Stimulated activated memory B cell treated with anti-CD40 and anti-IgM and Interleukin-4, amounts not matched to agents 10 μg/mL and 1 μg/mL and 100 μg/mL, for 72 hours (primary cell): ENCODE data around the gene STRA6.
A peak's percentile ranks its signal among the peaks of the same experiment; 100 is the strongest.

Experiments
- ATAC-seq: fragments of 150-1000 bp; cut with Tn5 transposase; 2 replicates; pipeline ENCODE4 v1.10.0; 2021
- H3K27ac Mint-ChIP-seq: one replicate; pipeline ENCODE4 v1.8.0; 2022; ENCODE audit warnings: mild to moderate bottlenecking, mixed read lengths
- H3K27me3 Mint-ChIP-seq: one replicate; pipeline ENCODE4 v1.8.0; 2022; ENCODE audit warnings: mixed read lengths
- H3K36me3 Mint-ChIP-seq: one replicate; pipeline ENCODE4 v1.8.0; 2022; ENCODE audit warnings: mixed read lengths
- H3K4me1 Mint-ChIP-seq: one replicate; pipeline ENCODE4 v1.8.0; 2022; ENCODE audit warnings: mixed read lengths
- H3K4me3 Mint-ChIP-seq: one replicate; pipeline ENCODE4 v1.8.0; 2022; ENCODE audit warnings: mild to moderate bottlenecking, moderate library complexity, mixed read lengths
- H3K9me3 Mint-ChIP-seq: one replicate; pipeline ENCODE4 v1.8.0; 2022; ENCODE audit warnings: mixed read lengths

STRA6 gene

DNA sequence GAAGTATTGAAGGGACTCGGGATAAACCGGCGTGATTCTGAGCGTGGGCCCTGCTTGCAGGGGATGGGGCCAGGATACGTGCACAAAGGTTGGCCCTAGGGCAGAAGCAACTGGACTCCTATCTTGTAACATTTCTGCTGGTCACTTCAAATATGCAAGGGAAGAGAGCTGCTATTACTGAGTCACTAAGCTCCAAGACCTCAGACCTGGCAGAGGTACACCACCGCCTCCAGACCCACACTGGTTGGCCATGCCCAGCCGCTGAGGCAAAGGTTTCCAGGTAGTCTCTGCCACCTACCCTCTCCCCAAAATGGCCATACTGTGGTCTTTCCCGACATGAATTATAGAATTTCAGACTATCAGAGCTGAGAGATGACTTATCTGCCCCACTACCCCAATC, 13.4 kb upstream of the STRA6 start:
- Mint-ChIP-seq H3K27ac (no peak overlapping the region), H3K4me1 (no peaks in the 10 kb centered on the region), H3K4me3 (no peak overlapping the region), H3K36me3 (no peaks in the 10 kb centered on the region), H3K27me3 (peaks cover 53% of the 10 kb centered on the region), H3K9me3 (no peaks in the 10 kb centered on the region)
- no peak for ATAC-seq

DNA sequence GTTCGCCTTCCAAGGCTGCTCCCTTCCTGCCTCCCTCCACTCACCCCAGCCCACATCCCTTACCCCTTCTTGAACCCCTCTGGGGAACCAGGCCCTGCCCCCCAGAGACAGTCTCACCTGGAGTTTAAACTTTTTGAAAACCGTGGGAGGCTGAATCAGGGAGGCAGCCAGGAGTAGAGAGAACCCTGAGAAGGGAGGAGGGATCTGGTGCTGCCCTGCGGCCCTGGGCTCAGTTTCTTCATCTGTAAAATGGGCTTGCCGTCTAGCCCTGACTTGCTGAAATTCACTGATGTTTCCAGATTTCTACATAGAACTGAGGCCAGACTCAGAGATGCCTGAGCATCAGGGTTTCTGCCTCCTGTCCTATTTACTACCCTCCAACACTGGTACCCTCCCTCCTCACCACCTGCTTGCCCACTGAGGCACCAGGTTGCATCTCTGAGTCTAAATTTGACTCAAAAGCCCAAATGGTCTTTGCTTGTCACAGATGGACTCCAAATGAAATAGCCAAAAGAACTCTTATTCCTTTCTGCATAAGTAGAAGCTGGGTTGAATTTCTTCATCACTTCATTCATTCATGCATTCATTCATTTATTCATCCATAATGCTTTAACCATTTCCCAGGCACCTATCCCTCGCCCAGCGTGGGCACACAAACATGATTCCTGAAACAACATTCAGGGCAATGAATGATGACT, 11.9 kb upstream of the STRA6 start:
- no peaks in the 10 kb centered on the region for H3K4me1 Mint-ChIP-seq
- H3K27me3 Mint-ChIP-seq = peaks cover 39% of the 10 kb centered on the region
- no peak for ATAC-seq
- no peak overlapping the region for H3K27ac Mint-ChIP-seq
- no peaks in the 10 kb centered on the region for H3K9me3 Mint-ChIP-seq
- no peak overlapping the region for H3K4me3 Mint-ChIP-seq
- no peaks in the 10 kb centered on the region for H3K36me3 Mint-ChIP-seq

DNA sequence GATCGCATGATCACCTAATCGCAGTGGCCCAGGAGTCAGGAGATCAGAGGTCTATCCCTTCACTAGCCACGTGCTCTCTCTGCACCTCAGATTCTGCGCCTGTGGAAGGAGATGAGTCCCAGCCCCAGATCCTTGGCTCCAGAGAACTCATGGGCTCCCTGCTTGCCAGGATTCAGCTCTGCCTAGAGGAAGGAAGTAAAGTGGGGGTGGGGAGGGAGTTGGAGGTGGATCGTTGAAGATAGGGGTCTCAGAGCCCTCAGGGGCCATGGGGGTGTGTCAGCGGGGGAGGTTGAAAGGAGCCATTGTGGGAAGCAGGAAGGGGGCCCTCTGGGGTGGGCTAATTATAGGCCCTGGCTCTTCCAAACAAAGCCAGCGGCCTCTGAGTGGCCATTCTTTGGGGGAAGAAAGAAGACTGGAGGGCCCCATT, 11.3 kb upstream of the STRA6 start:
- H3K9me3 Mint-ChIP-seq = no peaks in the 10 kb centered on the region
- H3K27me3 Mint-ChIP-seq = peaks cover 41% of the 10 kb centered on the region
- ATAC-seq = no peak
- H3K4me1 Mint-ChIP-seq = no peaks in the 10 kb centered on the region
- H3K36me3 Mint-ChIP-seq = no peaks in the 10 kb centered on the region
- H3K4me3 Mint-ChIP-seq = no peak overlapping the region
- H3K27ac Mint-ChIP-seq = no peak overlapping the region

DNA sequence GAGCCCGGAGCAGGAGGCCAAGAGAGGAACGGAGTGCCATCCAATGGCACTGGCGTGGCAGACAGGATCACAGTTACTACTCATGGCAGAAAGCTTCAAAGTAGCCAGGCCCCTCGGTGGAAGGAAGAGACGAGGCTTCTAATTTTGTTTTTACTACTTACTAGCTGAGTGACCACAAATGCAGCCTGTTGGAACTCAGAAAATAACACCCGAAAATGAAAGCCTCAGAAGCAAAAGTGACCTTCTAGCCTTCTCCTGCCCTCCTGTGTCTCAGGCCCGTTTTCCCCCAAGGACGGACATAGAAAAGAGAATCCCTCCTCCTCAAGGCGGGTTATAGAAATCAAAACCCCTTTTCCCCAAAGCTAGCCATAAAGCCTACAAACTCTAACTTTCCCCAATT, 9.9 kb upstream of the STRA6 start:
- H3K36me3 Mint-ChIP-seq = no peaks in the 10 kb centered on the region
- H3K4me3 Mint-ChIP-seq = no peak overlapping the region
- H3K27ac Mint-ChIP-seq = no peak overlapping the region
- peaks cover 55% of the 10 kb centered on the region for H3K27me3 Mint-ChIP-seq
- H3K9me3 Mint-ChIP-seq = no peaks in the 10 kb centered on the region
- ATAC-seq = no peak
- H3K4me1 Mint-ChIP-seq = no peaks in the 10 kb centered on the region

DNA sequence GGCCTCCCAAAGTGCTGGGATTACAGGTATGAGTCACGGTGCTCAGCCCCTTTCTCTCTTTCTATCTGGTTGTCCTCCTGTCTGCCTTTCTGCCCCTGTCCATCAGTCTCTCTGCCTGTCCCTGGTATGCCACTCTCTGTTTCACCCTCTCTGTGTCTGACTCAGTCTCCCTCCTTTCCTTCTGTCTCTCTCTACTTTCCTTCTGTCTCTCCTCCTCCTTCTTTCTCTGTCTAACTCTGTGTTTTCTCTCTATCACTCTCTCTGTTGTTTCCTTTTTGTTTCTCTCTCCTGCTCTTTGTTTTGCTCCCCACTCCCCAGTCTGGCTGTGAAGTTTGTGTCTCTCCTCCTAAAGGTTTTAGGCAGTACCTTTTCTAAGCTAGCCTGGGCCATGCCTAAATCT, 9.1 kb upstream of the STRA6 start:
- Mint-ChIP-seq H3K4me3 (no peak overlapping the region), H3K27ac (no peak overlapping the region), H3K9me3 (no peaks in the 10 kb centered on the region), H3K4me1 (no peaks in the 10 kb centered on the region), H3K36me3 (no peaks in the 10 kb centered on the region), H3K27me3 (peaks cover 60% of the 10 kb centered on the region)
- ATAC-seq = no peak

DNA sequence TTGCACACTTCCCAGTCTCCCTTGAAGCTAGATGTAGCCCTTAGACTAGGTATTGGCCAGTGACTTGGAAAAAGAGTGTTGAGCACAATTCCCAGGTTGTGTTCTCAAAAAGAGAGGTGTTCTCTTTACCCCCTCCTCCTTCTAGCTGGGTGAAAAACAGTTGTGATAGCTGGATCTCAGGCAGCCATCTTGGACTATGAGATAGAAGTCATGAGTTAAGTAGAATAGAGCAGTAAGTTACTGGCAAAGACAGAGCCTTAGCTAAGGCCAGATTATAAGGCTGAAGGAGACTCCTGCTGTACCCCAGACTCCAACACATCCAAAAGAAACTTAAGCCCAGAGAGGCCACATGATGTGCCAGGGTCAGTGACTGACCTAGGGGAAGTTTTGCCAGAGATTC, 8.1 kb upstream of the STRA6 start:
- no peak for ATAC-seq
- Mint-ChIP-seq H3K27ac (no peak overlapping the region), H3K27me3 (peaks cover 63% of the 10 kb centered on the region), H3K4me1 (no peaks in the 10 kb centered on the region), H3K4me3 (no peak overlapping the region), H3K36me3 (no peaks in the 10 kb centered on the region), H3K9me3 (no peaks in the 10 kb centered on the region)

DNA sequence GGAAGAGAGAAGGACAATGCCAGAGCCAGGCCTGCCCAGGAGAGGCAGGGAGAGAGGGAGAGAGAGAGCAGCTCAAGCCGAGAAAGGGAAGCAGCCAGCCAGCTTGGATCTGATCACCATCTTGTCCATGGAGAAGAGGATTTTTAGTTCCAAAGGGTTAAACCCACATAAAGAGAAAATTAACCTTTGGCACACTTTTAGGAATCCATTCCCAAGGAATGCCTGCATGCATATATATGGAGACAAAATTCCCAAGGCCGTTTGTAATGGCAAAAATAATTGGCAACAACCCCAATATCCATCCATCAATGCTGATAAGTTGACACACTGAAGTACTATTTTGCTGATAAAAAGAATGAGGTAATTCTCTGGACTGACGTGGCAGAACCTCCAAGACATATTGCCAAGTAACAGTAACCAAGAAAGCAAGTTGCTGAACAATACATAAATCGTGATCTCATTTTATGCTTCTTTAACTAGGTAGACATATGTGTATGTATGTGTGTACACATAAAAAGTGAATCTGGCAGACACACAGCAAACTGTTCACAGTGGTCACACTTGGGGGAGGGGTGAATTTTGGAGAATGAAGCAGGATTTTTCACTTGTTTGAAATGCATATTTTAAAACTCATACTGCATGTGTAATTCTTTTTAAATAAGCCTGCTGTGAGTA, 7.5 kb upstream of the STRA6 start:
- no peak for ATAC-seq
- peaks cover 57% of the 10 kb centered on the region for H3K27me3 Mint-ChIP-seq
- H3K36me3 Mint-ChIP-seq = no peaks in the 10 kb centered on the region

DNA sequence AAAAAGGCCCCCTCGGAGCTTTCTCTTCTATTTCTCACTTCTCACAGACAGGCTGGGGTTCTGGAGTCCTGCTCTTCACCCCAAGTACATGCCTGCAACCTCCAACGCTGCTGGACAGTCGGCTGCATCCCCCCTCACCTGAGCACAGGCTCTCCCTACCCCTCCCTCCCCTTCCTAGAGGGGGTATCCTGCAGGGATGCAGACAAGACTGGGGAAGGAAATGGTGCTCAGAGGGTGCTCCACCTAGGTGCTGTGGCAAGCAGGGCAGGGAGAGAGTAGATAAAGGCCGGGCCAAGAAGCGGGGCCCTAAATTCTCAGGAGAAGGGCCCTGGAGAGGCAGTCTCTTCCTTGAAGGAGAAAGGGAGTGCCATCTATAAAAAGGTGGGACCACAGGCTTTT, 7.0 kb upstream of the STRA6 start:
- Mint-ChIP-seq H3K4me1 (no peaks in the 10 kb centered on the region), H3K4me3 (no peak overlapping the region), H3K27me3 (peaks cover 52% of the 10 kb centered on the region), H3K9me3 (no peaks in the 10 kb centered on the region), H3K27ac (no peak overlapping the region), H3K36me3 (no peaks in the 10 kb centered on the region)
- no peak for ATAC-seq

More for the DNA sequence above, 7.5 kb upstream of the STRA6 start:
- Mint-ChIP-seq H3K27ac (no peak overlapping the region), H3K4me1 (no peaks in the 10 kb centered on the region), H3K4me3 (no peak overlapping the region), H3K9me3 (no peaks in the 10 kb centered on the region)

DNA sequence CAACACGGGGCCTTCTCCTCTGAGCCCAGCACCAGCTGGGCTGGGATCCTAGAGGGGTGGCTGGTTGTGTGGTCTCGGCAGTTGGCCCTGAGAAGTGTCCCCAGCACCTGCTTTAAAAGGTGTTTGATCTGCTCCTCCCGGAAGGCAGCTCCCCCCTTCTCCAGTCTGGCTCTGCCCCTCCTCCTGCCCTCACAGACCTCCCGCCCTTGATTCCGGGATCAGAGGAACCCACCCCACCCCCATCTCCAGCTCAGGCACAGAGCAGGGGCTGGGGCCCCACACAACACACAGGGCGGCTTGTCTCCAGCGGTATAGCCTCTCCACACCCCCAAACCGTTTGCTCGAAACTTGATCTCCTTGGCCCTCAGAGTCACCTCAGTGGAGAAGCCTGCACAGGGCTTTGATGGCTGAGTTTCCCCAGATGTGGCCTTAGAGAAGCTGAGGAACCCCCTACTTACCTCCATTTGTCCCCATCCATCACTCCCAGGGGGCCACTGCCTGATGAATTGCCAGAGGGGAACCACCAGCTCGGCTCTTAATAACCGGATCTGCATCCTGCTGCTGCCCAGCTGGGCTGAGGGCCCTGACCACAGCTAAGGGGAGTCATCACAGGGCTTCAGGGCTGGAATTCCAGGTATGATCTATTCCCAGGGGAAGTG, 6.4 kb upstream of the STRA6 start:
- Mint-ChIP-seq H3K9me3 (no peaks in the 10 kb centered on the region), H3K4me1 (no peaks in the 10 kb centered on the region), H3K27ac (no peak overlapping the region), H3K36me3 (no peaks in the 10 kb centered on the region), H3K4me3 (no peak overlapping the region), H3K27me3 (peaks cover 47% of the 10 kb centered on the region)
- no peak for ATAC-seq

DNA sequence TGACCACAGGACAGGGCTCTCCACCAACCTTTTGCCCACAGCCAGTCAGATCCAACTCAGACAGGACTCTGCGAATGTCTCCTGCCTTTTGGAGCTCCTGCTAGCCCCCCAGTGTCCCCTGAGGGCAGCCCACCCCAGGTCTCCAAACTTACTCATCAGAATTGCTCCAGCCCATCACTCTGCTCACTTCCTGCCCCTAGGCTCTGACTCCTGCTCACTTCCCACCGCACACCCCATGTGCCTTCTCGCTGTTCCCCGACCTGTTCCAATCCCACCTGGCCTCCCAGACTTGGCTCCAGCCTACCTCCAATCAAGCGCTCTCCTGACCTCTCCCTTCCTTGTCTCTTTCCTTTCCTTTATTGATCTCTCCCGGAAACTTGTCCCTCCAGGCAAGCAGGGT, 5.9 kb upstream of the STRA6 start:
- Mint-ChIP-seq H3K36me3 (no peaks in the 10 kb centered on the region), H3K27me3 (peaks cover 47% of the 10 kb centered on the region), H3K4me1 (no peaks in the 10 kb centered on the region), H3K4me3 (no peak overlapping the region), H3K9me3 (no peaks in the 10 kb centered on the region), H3K27ac (no peak overlapping the region)
- no peak for ATAC-seq

DNA sequence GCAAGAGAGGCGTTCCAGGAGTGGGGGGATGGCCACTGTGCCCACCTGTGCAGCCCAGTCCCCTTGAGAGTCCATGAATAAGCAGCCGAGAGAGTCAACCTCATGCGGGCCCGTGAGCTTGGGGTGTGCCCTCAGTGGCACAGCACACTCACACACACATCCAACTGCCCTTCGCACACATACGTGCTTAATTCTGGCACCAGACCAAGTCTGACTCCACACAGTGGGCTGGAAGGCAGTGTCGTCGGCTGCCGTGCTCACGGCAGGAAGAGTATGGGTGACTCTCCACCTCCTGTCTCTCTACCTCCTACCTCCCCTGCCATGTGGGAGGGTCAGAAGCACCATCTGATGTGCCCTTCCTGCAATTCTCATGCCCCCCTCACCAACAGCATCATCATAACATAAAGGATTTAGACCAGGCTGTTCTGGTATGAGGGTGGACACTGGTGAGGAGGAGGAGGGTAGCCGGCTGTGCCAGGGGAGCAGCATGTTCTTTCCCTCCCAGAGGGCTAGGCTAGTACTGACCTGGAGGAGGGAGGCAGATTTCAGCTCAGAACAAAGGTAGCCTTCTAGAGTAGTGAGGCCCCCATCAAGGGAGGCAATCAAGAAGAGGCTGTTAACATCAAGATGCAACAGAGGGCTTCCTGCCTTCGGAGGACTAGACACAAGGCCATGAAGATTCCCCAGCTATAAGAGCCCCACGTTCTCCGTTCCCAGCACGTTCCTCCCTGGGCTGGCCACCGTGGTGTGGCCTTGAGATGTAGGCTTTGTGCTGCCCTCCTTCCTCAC, 5.3 kb upstream of the STRA6 start:
- no peaks in the 10 kb centered on the region for H3K9me3 Mint-ChIP-seq
- peak; percentile 13 for ATAC-seq
- H3K4me1 Mint-ChIP-seq = no peaks in the 10 kb centered on the region
- H3K27me3 Mint-ChIP-seq = peaks cover 53% of the 10 kb centered on the region
- no peaks in the 10 kb centered on the region for H3K36me3 Mint-ChIP-seq
- no peak overlapping the region for H3K27ac Mint-ChIP-seq
- H3K4me3 Mint-ChIP-seq = no peak overlapping the region

DNA sequence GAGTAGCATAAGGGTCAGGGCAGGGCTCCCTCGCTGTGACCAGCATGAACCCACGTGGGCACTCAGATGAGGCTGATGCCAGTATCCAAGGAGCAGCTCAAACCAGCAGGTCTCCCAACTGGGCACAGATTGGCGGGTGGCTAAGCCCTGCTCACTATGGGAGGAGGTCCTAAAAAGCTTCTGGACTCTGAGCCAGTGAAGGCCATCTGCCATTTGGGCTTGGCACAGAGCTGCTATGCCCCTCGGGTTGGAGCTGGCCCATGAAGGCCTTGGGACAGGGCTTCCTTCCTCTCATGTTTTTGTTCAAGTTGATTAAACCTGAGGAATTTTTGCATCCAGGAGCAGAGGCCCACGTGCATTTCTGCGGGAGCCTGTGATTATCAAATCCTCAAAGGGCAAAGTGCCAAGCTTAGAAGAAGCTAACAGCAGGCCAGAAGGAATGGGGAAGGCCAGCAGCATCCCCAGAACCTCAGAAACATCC, 4.3 kb upstream of the STRA6 start:
- no peaks in the 10 kb centered on the region for H3K4me1 Mint-ChIP-seq
- H3K27ac Mint-ChIP-seq = no peak overlapping the region
- no peak overlapping the region for H3K4me3 Mint-ChIP-seq
- H3K27me3 Mint-ChIP-seq = peaks cover 60% of the 10 kb centered on the region
- no peak for ATAC-seq
- H3K9me3 Mint-ChIP-seq = no peaks in the 10 kb centered on the region
- no peaks in the 10 kb centered on the region for H3K36me3 Mint-ChIP-seq

DNA sequence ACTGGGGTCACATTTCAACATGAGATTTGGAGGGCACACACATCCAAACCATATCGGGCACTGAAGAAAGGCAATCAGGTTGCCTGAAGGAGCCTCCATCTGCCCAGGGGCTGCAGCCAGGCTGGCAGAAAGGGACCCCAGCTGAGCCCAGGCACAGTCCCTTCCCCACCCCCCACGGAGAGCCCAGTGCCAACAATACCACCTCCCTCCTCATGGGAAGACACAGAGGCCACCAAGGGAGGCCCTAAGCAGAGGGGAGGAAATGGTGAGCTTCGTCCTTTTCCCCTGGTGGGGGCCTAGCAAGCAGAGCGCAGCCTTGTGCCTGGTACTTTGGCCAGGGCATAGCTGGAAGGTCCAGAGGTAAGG, 3.0 kb upstream of the STRA6 start:
- ATAC-seq = no peak
- Mint-ChIP-seq H3K4me1 (peaks cover 2% of the 10 kb centered on the region), H3K9me3 (no peaks in the 10 kb centered on the region), H3K4me3 (no peak overlapping the region), H3K27ac (no peak overlapping the region), H3K27me3 (peaks cover 60% of the 10 kb centered on the region), H3K36me3 (no peaks in the 10 kb centered on the region)

DNA sequence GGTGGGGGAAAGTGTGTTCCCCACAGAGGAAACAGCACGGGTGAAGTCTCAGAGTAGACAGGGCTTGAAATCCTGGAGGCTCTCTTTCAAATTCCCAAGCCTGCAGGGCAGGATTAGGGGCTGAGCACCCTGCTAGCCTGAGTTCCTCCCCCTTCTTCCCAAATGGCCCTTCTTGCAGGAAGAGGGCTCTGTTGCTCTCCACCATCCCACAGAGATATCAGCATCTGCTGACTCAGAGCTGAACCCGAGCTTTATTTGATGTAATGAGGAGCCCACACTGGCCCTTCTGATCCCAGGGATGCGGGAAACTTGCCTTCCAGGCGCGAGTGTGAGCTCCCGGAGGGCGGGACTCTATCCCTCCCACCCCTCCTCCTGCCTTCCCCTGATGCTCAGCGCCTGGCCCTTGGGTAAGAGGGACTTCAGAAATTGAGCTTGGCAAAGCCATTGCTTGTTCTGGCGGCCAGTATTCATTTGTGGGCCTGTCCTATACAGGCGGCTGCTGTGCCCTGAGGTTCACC, 1.4 kb upstream of the STRA6 start:
- Mint-ChIP-seq H3K36me3 (no peaks in the 10 kb centered on the region), H3K4me1 (peaks cover 14% of the 10 kb centered on the region), H3K9me3 (no peaks in the 10 kb centered on the region), H3K4me3 (no peak overlapping the region), H3K27ac (no peak overlapping the region), H3K27me3 (peaks cover 63% of the 10 kb centered on the region)
- ATAC-seq = no peak
